CMK (cell line): ENCODE measurements around the gene FECH.
"Not testable (repeated sequence)": the region's sequence is repeated elsewhere in the genome, so short reads cannot be mapped to it uniquely, and the experiment has no call there.

Experiments
- DNase-seq: peaks from one replicate; pipeline ENCODE4 v3.0.0-alpha.2; 2010; ENCODE audit warnings: low read depth

The FECH gene

DNA sequence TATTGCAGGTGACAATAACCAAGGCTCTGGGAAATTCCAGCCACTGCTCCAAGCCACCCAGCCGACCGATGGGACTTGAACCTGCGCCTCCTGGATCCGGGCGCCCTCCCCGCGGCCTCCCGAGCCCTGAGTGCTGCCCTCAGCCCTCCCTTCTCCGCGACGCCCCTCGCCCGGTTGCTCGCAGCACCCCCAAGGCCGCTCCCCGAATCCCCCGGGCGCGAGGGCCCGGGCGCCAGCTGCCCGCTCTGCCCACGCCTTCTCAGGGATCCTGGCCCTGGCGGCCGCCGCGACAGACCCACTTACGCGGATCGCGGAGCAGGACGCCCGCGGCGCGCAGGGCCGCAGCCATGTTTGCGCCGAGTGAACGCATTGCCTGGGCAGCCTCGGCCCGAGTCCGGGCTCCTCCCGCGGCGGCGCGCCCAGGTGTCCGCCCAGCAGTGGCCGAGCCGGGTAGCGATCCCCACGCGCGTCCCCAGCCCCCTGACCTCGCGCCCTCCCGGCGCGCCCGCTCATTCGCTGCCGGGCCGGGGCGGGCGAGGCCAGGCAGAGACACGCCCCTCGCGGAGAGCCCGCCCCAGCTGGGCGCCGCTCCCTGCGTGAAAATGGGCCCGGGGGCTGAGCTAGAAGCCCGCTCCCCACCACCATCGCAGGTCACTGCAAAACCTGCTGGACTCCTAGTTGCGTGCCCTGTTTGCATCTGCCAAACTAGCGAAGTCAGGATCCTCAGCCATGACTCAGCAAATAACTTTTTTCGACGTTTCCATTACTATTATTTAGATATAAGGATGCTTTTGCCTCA, at the start of gene FECH:
FECH (minus strand) TSS at position 452 of the 799 bp plus-strand sequence; CDS start at position 370, 82 bp downstream.
- peak; percentile 36 for DNase-seq

GRCh38 chr18:57635003-57635822, 48.7 kb upstream of the FECH start:
- no peak for DNase-seq

GRCh38 chr18:57631697-57632096, 45.2 kb upstream of the FECH start:
- DNase-seq: no peak

GRCh38 chr18:57630754-57631595, 44.5 kb upstream of the FECH start:
- no peak for DNase-seq

- peak; percentile 80 for DNase-seq
These were observed 43.7 kb upstream of the FECH start for GRCh38 chr18:57630002-57630753.

DNA sequence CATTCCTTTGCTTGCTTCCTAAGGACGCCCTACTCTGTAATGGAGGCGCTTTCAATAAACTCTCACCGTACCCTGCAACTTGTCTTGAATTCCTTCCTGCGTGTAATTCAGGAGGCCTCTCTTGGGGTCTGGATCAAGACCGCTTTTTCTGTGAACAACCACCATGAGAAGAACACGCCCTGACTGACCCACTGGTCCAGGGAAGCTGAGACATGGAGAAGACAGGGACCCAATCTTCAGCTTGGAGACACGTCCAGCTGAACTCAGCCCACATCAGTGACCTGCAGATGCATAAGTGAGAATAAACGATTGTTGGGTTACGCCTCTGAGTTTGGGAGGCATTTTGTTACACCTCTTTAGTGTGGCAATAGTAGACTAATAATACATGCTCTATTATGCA, 42.9 kb upstream of the FECH start:
- DNase-seq: no peak

GRCh38 chr18:57627488-57627887, 41.0 kb upstream of the FECH start:
- DNase-seq: no peak

DNA sequence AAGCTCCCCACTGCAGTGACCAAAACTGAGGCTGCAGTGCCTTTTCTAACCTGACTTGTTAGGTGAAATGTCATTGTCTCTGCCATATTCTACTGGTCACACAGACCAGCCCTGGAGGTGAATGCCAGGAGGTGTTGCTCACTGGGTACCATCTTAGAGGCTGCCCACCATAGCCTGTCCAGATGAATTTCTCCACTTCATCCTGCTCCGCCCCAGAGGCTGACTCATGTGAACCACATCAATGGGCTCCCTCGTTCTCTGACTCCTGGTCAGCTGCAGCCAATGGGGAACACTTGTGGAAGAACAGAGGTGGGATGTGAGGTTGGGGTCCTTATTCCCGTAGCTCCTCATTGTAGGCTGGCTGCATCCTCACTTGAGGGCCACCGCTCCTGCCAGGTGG, 38.5 kb upstream of the FECH start:
- DNase-seq: no peak

DNA sequence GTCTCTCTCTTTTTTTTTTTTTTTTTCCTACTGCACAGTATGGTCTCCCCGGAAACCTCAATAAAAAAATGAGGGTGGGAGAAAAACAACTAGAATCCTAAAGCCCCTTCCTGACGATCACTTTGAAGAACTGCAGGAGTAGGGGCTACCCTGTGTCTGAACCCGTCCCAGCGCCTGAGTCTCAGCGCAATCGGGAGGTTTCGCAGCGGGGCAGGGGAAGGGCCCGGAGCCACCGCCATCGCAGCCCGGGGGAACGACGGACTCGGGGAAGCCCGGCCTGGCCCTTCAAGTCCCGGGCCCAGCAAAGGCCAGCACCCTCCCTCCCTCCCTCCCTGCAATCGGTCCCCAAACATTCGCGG, 34.7 kb upstream of the FECH start:
- DNase-seq: no peak

- no peak for DNase-seq
These were observed 33.4 kb upstream of the FECH start for GRCh38 chr18:57619876-57620275.

GRCh38 chr18:57618910-57619309, 32.4 kb upstream of the FECH start:
- no peak for DNase-seq

DNA sequence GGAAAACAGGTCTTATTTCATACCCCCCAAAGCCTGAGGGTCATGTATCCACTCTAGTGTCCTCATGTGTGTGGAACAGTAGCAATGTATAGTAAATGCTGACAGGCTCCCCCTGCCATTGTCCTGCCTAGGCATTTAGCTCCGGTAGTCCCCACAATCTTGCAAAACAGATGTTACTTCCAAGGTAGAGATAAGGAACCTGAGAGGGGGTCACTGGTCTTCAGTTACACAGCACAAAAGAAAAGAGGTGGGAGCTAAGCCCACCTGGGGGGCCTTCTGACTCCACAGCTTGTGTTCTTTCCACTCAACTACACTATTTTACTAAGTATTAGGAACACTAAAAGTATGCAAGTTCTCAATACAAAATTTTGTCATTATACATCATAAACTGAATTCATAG, 17.4 kb upstream of the FECH start:
- DNase-seq: no peak

- DNase-seq: no peak
These were observed 8.8 kb upstream of the FECH start for GRCh38 chr18:57595347-57595746.

- DNase-seq: not testable (repeated sequence)
These were observed 6.2 kb upstream of the FECH start for GRCh38 chr18:57592716-57593115.

DNA sequence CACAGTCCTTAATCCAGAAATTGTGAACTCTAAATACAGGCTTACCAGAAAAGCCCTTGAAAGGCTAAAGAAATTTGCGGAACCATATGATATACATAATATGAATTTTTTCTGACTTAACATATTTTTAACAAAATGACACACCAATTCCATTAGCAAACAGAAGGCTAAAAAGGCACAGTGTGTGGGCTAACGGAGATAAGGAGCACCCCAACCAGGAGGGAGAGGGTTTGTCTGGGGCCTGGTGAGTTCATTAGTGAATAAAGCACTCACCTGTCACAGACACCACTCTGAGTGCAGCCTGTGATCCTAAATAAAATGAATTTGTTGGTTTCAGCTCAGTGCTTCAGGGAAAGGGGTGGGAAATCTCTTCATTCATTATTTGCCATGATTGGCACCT, 2.7 kb upstream of the FECH start:
- DNase-seq: no peak

DNA sequence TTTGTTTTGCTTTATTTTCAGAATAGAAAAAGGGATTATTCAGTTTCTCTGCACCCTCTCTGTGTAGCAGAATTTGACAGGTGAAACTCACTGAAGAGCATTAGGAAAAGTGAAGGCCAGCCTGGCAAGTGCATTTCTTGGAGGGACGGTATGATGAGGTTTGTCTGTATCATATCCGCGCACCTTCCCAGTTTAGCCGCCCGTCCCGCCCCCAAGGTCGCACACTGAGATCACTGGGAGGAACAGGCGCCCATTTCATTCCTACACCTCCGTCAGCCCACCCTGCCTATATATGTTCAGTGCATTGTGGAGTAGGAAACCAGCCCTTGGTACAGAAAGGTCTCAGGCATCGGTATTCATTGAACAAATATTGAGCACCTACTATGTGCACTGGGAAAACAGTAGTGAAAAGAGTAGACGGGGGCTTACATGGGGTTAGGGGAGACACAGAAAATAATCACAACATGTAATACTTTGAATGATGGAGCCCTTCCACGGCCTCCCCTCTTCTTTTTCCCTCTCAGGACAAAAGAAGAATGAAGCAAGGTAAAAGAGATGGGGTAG, 678 bp upstream of the FECH start:
- no peak for DNase-seq

DNA sequence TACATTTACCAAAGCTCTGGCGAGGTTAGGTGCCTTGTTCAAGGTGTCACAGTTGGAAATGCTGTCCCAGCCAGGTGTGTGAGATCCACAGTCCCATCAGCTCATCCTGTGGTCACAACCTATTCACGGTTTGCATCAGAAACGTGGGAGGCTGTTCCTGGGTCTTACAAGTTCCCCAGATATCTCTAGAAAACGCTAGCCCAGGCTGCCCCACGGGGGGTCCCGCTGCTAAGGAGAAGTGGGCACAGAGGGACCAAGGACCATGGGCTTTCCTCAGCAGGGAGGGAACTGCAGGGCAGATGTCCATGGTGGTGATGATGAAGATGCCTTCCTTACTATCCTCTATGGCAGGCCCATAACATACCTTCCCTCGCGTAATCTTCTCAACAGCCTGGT, 649 bp downstream of the FECH start:
- DNase-seq: no peak

DNA sequence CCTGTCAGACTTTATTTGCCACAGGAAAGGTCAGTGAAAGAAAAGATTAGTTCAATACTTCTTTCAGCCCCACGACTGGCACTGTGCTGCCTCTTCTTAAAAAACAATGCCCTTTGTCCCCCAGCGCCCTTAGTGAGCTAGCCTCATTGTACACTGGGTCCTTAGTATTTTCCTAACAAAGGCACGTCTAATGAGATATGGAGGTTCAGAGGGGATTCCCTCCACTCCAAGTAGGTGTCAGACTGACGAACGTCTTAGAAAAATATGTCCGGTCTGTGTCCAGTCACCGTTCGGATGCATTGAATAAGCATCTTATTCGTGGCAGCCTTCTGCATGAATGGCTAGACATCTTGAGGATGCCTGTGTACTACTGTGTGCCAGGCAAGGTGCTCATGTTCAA, 1.1 kb downstream of the FECH start:
- no peak for DNase-seq

DNA sequence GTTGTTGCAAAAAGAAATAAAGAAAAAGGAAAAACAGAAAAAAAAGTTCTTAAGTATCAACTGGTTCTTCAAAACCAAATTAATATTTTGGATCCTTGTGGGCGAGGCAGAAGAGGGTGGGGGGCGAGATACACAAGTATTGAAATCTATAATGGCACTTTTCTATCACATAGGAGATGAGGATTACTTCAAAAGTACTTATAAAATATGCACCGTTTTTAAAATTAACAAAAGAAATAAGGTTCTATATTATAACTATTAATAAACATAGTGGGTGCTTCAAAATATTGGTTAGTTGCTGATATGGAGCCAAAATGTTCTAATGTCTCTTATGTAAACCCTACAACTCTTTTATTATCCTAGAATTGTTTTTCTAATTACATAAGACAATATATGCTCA, 2.1 kb downstream of the FECH start:
- no peak for DNase-seq

DNA sequence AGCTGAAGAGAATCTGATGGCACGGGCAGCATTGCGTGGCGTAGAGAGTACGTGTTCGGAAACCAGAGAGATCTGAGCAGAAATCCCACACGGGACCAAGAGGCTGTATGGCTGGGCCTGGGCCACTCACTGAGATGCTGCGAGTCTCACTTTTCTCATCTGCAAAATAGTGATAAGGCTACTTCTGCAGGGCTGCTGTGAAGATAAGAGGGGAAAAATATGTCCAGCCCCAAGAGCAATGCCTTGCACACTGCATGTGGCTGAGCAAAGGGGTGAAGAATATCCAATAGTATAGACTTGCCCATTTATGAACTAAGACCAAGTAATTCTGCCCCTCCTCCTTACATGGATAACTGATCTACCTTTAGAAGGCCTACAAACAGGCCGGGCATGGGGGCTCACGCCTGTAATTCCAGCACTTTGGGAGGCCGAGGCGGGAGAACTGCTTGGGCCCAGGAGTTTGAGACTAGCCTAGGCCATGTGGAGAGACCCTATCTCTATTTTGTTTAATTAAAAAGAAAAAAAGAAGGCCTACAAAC, 3.1 kb downstream of the FECH start:
- peak; percentile 82 for DNase-seq

GRCh38 chr18:57581301-57581934, 5.1 kb downstream of the FECH start:
- DNase-seq: peak; percentile 29
